ENCODE measurements around the gene NFXL1.

- TF ChIP-seq, protein P1, sequence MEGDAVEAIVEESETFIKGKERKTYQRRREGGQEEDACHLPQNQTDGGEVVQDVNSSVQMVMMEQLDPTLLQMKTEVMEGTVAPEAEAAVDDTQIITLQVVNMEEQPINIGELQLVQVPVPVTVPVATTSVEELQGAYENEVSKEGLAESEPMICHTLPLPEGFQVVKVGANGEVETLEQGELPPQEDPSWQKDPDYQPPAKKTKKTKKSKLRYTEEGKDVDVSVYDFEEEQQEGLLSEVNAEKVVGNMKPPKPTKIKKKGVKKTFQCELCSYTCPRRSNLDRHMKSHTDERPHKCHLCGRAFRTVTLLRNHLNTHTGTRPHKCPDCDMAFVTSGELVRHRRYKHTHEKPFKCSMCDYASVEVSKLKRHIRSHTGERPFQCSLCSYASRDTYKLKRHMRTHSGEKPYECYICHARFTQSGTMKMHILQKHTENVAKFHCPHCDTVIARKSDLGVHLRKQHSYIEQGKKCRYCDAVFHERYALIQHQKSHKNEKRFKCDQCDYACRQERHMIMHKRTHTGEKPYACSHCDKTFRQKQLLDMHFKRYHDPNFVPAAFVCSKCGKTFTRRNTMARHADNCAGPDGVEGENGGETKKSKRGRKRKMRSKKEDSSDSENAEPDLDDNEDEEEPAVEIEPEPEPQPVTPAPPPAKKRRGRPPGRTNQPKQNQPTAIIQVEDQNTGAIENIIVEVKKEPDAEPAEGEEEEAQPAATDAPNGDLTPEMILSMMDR (conservative IDR thresholded peaks at IDR 0.05; ENCODE audit: low read length): no peak
- no peak for TF ChIP-seq EZH2phosphoT487 (IDR thresholded peaks at IDR 0.05; ENCODE audit: borderline replicate concordance, low read depth, low read length)
Measured at GRCh38 chr4:47831026-47831679, 83.2 kb downstream of the NFXL1 start.
